GM21526 (cell line): ENCODE data around the gene CHTOP.

Source experiments
- ATAC-seq: cut with Tn5 transposase; IDR thresholded peaks from one replicate; pipeline ENCODE4 v1.9.1; 2021; ENCODE audit warnings: moderate library complexity; ENCODE audit not compliant: unreplicated experiment, low FRiP score

The CHTOP gene

GRCh38 chr1:153612111-153612754, 21.6 kb upstream of the CHTOP start:
- no peak for ATAC-seq

GRCh38 chr1:153612755-153613331, 21.0 kb upstream of the CHTOP start, which contains the start of gene S100A16:
Gene S100A16, minus strand, starts transcription at chr1:153613137. Its CDS starts 4,986 bp downstream, at chr1:153608151.
- ATAC-seq, result no peak

GRCh38 chr1:153613406-153613805, 20.5 kb upstream of the CHTOP start:
- ATAC-seq, result no peak

- no peak for ATAC-seq
These were observed 19.5 kb upstream of the CHTOP start for GRCh38 chr1:153614189-153614900.

GRCh38 chr1:153614906-153615305, 19.0 kb upstream of the CHTOP start:
- ATAC-seq, result no peak

- ATAC-seq, result no peak
These were observed 18.5 kb upstream of the CHTOP start for GRCh38 chr1:153615406-153615805.

GRCh38 chr1:153616144-153616916, 17.5 kb upstream of the CHTOP start, which contains the start of gene S100A14:
Gene S100A14, minus strand, starts transcription at chr1:153616325. Its CDS starts 467 bp downstream, at chr1:153615858.
- no peak for ATAC-seq

- no peak for ATAC-seq
These were observed 17.0 kb upstream of the CHTOP start for GRCh38 chr1:153616917-153617311.

GRCh38 chr1:153617663-153618062, 16.2 kb upstream of the CHTOP start:
- ATAC-seq, result no peak

GRCh38 chr1:153619171-153619570, 14.7 kb upstream of the CHTOP start:
- no peak for ATAC-seq

- no peak for ATAC-seq
These were observed 10.8 kb upstream of the CHTOP start for GRCh38 chr1:153623101-153623500.

GRCh38 chr1:153624965-153625611, 8.8 kb upstream of the CHTOP start:
- no peak for ATAC-seq

- ATAC-seq, result no peak
These were observed 7.4 kb upstream of the CHTOP start for GRCh38 chr1:153626477-153626903.

- ATAC-seq, result no peak
These were observed 6.8 kb upstream of the CHTOP start, which contains the start of gene S100A13 for GRCh38 chr1:153626904-153627714. Gene S100A13, minus strand, starts transcription at chr1:153627505. Its CDS starts 1,033 bp downstream, at chr1:153626472.

GRCh38 chr1:153627715-153628626, 5.9 kb upstream of the CHTOP start, which contains the start of gene S100A1:
Gene S100A1, plus strand, starts transcription at chr1:153628434. Its CDS starts 2,088 bp downstream, at chr1:153630522.
- ATAC-seq, result no peak

- ATAC-seq, result no peak
These were observed 5.1 kb upstream of the CHTOP start for GRCh38 chr1:153628638-153629342.

- no peak for ATAC-seq
These were observed 4.6 kb upstream of the CHTOP start for GRCh38 chr1:153629343-153629665.

- ATAC-seq, result no peak
These were observed 3.9 kb upstream of the CHTOP start for GRCh38 chr1:153629971-153630370.
